DOHH2 (cell line): ENCODE measurements around the gene UNC45A.

Experiments
- EZH2phosphoT487 ChIP-seq: fragments of 200-600 bp; sonication (generic); IDR thresholded peaks from 2 replicates; pipeline ENCODE4 v1.6.1; 2017; ENCODE audit warnings: borderline replicate concordance, mild to moderate bottlenecking, antibody characterized with exemption, low read length, moderate library complexity, mixed read lengths
- TF ChIP-seq, protein P1 (sequence below): fragments of 200-600 bp; sonication (generic); IDR thresholded peaks from one replicate; pipeline ENCODE4 v1.5.1; 2014; ENCODE audit warnings: antibody characterized with exemption, mild to moderate bottlenecking, low read depth, low read length; ENCODE audit not compliant: poor library complexity, severe bottlenecking

DNA sequence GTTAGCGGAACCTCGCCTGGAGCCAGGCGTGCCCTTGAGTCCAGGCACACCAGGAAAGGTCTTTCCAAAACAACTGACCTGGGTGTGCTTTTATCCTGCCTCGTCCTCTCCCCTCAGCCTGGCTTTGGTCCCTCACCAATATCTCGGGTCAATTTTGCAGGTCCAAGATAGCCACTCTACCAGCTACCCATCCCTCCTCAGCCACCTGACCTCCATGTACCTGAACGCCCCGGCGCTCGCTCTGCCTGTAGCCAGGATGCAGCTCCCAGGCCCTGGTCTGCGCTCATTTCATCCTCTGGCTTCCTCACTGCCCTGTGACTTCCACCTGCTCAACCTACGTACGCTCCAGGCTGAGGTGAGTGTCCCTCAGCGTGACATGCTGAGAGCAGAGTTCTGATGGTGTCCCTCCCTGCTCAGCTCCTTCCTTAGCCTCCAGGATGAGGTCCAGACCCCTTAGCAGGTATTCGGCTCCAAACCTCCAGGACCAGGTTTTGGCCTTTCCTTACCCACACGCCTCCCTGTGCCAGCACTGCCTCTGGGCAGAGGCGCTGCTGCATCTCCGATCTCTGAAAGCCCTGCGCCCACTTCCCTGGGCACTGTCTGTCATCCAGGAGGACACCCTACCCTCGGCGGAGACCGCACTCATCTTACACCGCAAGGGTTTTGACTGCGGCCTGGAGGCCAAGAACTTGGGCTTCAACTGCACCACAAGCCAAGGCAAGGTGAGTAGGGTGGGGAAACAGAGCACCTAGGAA, 16.9 kb upstream of the UNC45A start:
- TF ChIP-seq, protein P1, sequence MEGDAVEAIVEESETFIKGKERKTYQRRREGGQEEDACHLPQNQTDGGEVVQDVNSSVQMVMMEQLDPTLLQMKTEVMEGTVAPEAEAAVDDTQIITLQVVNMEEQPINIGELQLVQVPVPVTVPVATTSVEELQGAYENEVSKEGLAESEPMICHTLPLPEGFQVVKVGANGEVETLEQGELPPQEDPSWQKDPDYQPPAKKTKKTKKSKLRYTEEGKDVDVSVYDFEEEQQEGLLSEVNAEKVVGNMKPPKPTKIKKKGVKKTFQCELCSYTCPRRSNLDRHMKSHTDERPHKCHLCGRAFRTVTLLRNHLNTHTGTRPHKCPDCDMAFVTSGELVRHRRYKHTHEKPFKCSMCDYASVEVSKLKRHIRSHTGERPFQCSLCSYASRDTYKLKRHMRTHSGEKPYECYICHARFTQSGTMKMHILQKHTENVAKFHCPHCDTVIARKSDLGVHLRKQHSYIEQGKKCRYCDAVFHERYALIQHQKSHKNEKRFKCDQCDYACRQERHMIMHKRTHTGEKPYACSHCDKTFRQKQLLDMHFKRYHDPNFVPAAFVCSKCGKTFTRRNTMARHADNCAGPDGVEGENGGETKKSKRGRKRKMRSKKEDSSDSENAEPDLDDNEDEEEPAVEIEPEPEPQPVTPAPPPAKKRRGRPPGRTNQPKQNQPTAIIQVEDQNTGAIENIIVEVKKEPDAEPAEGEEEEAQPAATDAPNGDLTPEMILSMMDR: no peak
- no peak for TF ChIP-seq EZH2phosphoT487
